Hippocampal formation (tissue), 2 donors: ENCODE results near the gene LPGAT1.
"Not testable (repeated sequence)": the region's sequence is repeated elsewhere in the genome, so short reads cannot be mapped to it uniquely, and the experiment has no call there.

ENCODE experiments used
- DNase-seq, 2 donors: peaks; one replicate each; lab custom pipeline; 2025; lab: John Stamatoyannopoulos, UW

Gene LPGAT1

GRCh38 chr1:211705467-211706091 is 125.0 kb downstream of the LPGAT1 start:
- no peak for DNase-seq

GRCh38 chr1:211704543-211704942 is 126.0 kb downstream of the LPGAT1 start:
- DNase-seq = no peak

GRCh38 chr1:211703812-211704537 is 126.6 kb downstream of the LPGAT1 start:
- peak in 1 of 2 donors; percentile 21 for DNase-seq

- no peak for DNase-seq
These were observed 128.8 kb downstream of the LPGAT1 start for GRCh38 chr1:211701733-211702132.

GRCh38 chr1:211699059-211699458 is 131.5 kb downstream of the LPGAT1 start:
- DNase-seq = no peak

GRCh38 chr1:211698161-211699026 is 132.2 kb downstream of the LPGAT1 start:
- DNase-seq = peak; percentile 48 to 80

GRCh38 chr1:211697356-211697755 is 133.2 kb downstream of the LPGAT1 start:
- DNase-seq = no peak

GRCh38 chr1:211695135-211695816 is 135.3 kb downstream of the LPGAT1 start:
- DNase-seq = no peak

- not testable (repeated sequence) for DNase-seq
These were observed 136.7 kb downstream of the LPGAT1 start for GRCh38 chr1:211693911-211694310.
